Measurements from ENCODE around the gene PHF2. TPM values are rescaled to one million over a fixed set of nuclear protein-coding genes. Genes with fewer than 3 reads are reported as not detected.

Gene PHF2
- total RNA-seq, 1 experiment from 2014 or later, result 26.3 TPM

DNA sequence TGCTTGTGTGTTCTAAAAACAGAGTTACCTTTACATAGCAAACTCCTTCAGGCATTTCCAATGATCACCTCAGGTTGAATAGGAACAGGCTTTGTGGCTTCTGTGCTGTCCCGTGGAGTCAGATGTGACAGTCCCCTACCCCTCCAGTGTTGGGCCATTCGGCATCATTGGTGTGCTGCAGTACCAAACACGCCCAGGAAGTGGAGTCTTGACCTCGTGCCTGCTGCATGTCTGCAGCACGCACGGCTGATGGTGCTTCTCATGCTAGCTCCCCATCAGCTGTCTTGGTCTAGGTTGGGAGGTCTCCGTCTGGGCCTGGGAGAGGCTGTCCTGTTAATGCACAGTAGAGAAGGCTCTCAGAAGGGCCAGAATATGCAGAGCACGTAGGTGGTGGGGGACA, 42.5 kb upstream of the PHF2 start:
- H3K36me3 ChIP-seq (ENCODE audit: low read depth), result 0 out of 2 replicates have a peak, but pooled peaks cover 28% of the 10 kb centered on the region
- H3K4me2 ChIP-seq, result no peak overlapping the region
- H3K4me3 ChIP-seq, result no peak overlapping the region
- no peaks in the 10 kb centered on the region for H3K79me2 ChIP-seq (ENCODE audit: low read depth)
- no peaks in the 10 kb centered on the region for H3K27me3 ChIP-seq (ENCODE audit: insufficient read depth, low read depth)
- intact Hi-C loops (cut with micrococcal nuclease; ENCODE audit: unreplicated experiment), result no loop called here
- H3K9me3 ChIP-seq (ENCODE audit: insufficient read depth, low read depth), result no peaks in the 10 kb centered on the region
- no peaks in the 10 kb centered on the region for H3K9me2 ChIP-seq (ENCODE audit: insufficient read depth)
- no peak overlapping the region for H3K27ac ChIP-seq
- no peak for DNase-seq
- POLR2A ChIA-PET (ENCODE audit: unreplicated experiment), result interaction anchor here (0.7 kb wide), 1 partner anchor 414 kb away, joined by 3 read pairs; no protein-coding TSS in a partner anchor
- no TSS peak for BruUV-seq (replicated peaks)
- no peaks in the 10 kb centered on the region; the same call in 1 of the 2 replicates for H3F3A ChIP-seq (ENCODE audit: insufficient read depth, low read depth)
- no peak overlapping the region for H2AFZ ChIP-seq
- CTCF ChIA-PET, result no interaction called here
- H3K4me1 ChIP-seq (replicated peaks; ENCODE audit: insufficient read depth), result no peaks in the 10 kb centered on the region
- peaks cover 9% of the 10 kb centered on the region; the same call in 1 of the 2 replicates for H4K20me1 ChIP-seq (ENCODE audit: insufficient read depth)
- TF ChIP-seq EZH2 (IDR thresholded peaks at IDR 0.05; ENCODE audit: low read depth) (no peak), CTCF (conservative IDR thresholded peaks at IDR 0.05) (no peak)

- intact Hi-C loops (cut with micrococcal nuclease; ENCODE audit: unreplicated experiment), result no loop called here
- H3K27ac ChIP-seq, result no peak overlapping the region
- POLR2A ChIA-PET (ENCODE audit: unreplicated experiment), result no interaction called here
- no peak overlapping the region for H3K4me3 ChIP-seq
- no peak overlapping the region for H3K4me2 ChIP-seq
- peaks cover 9% of the 10 kb centered on the region; the same call in 1 of the 2 replicates for H4K20me1 ChIP-seq (ENCODE audit: insufficient read depth)
- H3K79me2 ChIP-seq (ENCODE audit: low read depth), result no peaks in the 10 kb centered on the region
- CTCF ChIA-PET, result no interaction called here
- H3K36me3 ChIP-seq (ENCODE audit: low read depth), result peaks cover 39% of the 10 kb centered on the region; the same call in 1 of the 2 replicates
- BruUV-seq (replicated peaks), result no TSS peak
- no peaks in the 10 kb centered on the region for H3K27me3 ChIP-seq (ENCODE audit: insufficient read depth, low read depth)
- DNase-seq, result no peak
- no peak overlapping the region for H2AFZ ChIP-seq
- no peaks in the 10 kb centered on the region; the same call in 1 of the 2 replicates for H3F3A ChIP-seq (ENCODE audit: insufficient read depth, low read depth)
- H3K9me2 ChIP-seq (ENCODE audit: insufficient read depth), result no peaks in the 10 kb centered on the region
- H3K9me3 ChIP-seq (ENCODE audit: insufficient read depth, low read depth), result no peaks in the 10 kb centered on the region
- no peaks in the 10 kb centered on the region for H3K4me1 ChIP-seq (replicated peaks; ENCODE audit: insufficient read depth)
- TF ChIP-seq EZH2 (IDR thresholded peaks at IDR 0.05; ENCODE audit: low read depth) (no peak), CTCF (conservative IDR thresholded peaks at IDR 0.05) (no peak)
These were observed 40.2 kb upstream of the PHF2 start for GRCh38 chr9:93536167-93536566.

- Histone ChIP-seq H3K79me2 (ENCODE audit: low read depth) (no peaks in the 10 kb centered on the region), H3K4me3 (no peak overlapping the region), H3K4me2 (no peak overlapping the region), H3K27me3 (ENCODE audit: insufficient read depth, low read depth) (no peaks in the 10 kb centered on the region), H4K20me1 (ENCODE audit: insufficient read depth) (peaks cover 9% of the 10 kb centered on the region; the same call in 1 of the 2 replicates), H3F3A (ENCODE audit: insufficient read depth, low read depth) (no peaks in the 10 kb centered on the region; the same call in 1 of the 2 replicates), H3K27ac (no peak overlapping the region), H2AFZ (no peak overlapping the region), H3K36me3 (ENCODE audit: low read depth) (peaks cover 38% of the 10 kb centered on the region; the same call in 1 of the 2 replicates), H3K4me1 (replicated peaks; ENCODE audit: insufficient read depth) (no peaks in the 10 kb centered on the region), H3K9me3 (ENCODE audit: insufficient read depth, low read depth) (no peaks in the 10 kb centered on the region), H3K9me2 (ENCODE audit: insufficient read depth) (no peaks in the 10 kb centered on the region)
- TF ChIP-seq EZH2 (IDR thresholded peaks at IDR 0.05; ENCODE audit: low read depth) (no peak), CTCF (conservative IDR thresholded peaks at IDR 0.05) (no peak)
- no peak for DNase-seq
- intact Hi-C loops (cut with micrococcal nuclease; ENCODE audit: unreplicated experiment), result no loop called here
- ChIA-PET CTCF (no interaction called here), POLR2A (ENCODE audit: unreplicated experiment) (no interaction called here)
- BruUV-seq (replicated peaks), result no TSS peak
These were observed 39.5 kb upstream of the PHF2 start for GRCh38 chr9:93536874-93537273.
